Transverse colon (tissue), 4 donors: ENCODE measurements around the gene MPP4. TPM values are rescaled to one million over a fixed set of nuclear protein-coding genes. Genes with fewer than 3 reads are reported as not detected.

ENCODE experiments used
- DNase-seq: peaks from one replicate; pipeline ENCODE4 v3.0.0-alpha.2; 2019
- H3K27ac ChIP-seq, 4 donors: fragments of 200-600 bp; sonication (generic); 2 replicates each; pipeline ENCODE4 v1.5.1; 2016 to 2018; ENCODE audit warnings: inconsistent platforms in 4 of 4
- H3K27me3 ChIP-seq: fragments of 200-600 bp; sonication (generic); 2 replicates; pipeline ENCODE4 v1.5.1; 2017; ENCODE audit warnings: inconsistent platforms
- H3K36me3 ChIP-seq, 4 donors: fragments of 200-600 bp; sonication (generic); 2 replicates each; pipeline ENCODE4 v1.5.1; 2017 to 2019; ENCODE audit warnings: inconsistent platforms in 4 of 4
- H3K4me1 ChIP-seq, 4 donors: fragments of 200-600 bp; sonication (generic); 2 replicates each; pipeline ENCODE4 v1.5.1; 2017 to 2020; ENCODE audit warnings: inconsistent platforms in 4 of 4
- H3K4me3 ChIP-seq, 4 donors: fragments of 200-600 bp; sonication (generic); 1 replicate in 1 of 4; 2 replicates in 3 of 4; pipeline versions ENCODE4 v1.5.1 to v1.6.1; 2017 to 2019; ENCODE audit warnings: inconsistent platforms in 4 of 4
- H3K9me3 ChIP-seq, 2 donors: fragments of 200-600 bp; sonication (generic); 2 replicates each; pipeline ENCODE4 v1.5.1; 2017 to 2019; ENCODE audit warnings: inconsistent platforms in 2 of 2
- CTCF ChIP-seq, 5 experiments: fragments of 200-600 bp in 3 of 5; fragments of 450-650 bp in 2 of 5; sonication (generic) in 3 of 5; IDR thresholded peaks; 1 replicate in 2 of 5; 2 replicates in 3 of 5; pipeline ENCODE4 v1.5.1; 2016 to 2017; ENCODE audit warnings: antibody characterized with exemption in 5 of 5, inconsistent platforms in 3 of 5, mild to moderate bottlenecking in 2 of 5, moderate library complexity in 1 of 5
- EP300 ChIP-seq: sonication (generic); formaldehyde crosslinking; IDR thresholded peaks from one replicate; pipeline ENCODE4 v1.6.1; 2017; ENCODE audit warnings: antibody characterized with exemption, low read depth
- POLR2A ChIP-seq: fragments of 450-650 bp; IDR thresholded peaks from one replicate; pipeline ENCODE4 v1.6.1; 2016; ENCODE audit warnings: antibody characterized with exemption, mild to moderate bottlenecking, moderate library complexity
- POLR2AphosphoS5 ChIP-seq, 3 donors: sonication (generic); formaldehyde crosslinking; IDR thresholded peaks; one replicate each; pipeline ENCODE4 v1.6.1; 2016; ENCODE audit warnings: antibody characterized with exemption in 3 of 3
- WGBS, 2 donors: methylation state at CpG; one replicate each; pipeline ENCODE4 v1.1.5; 2018; ENCODE audit warnings: low coverage in 1 of 2; 5-methylcytosine and 5-hydroxymethylcytosine counted together
- in situ Hi-C, 4 donors: fragments of 200-750 bp; cut with MboI; loops; one replicate each; pipeline versions ENCODE4 v1.15.0 to v1.15.1; 2017; ENCODE audit warnings: low sequenced_read_pairs in 3 of 4, low pct_ligation_motif_present in 1 of 4, low pct_unique_long_range_greater_than_20kb in 1 of 4
- intact Hi-C: fragments of 100-400 bp; cut with DNase I; formaldehyde crosslinking; loops from one replicate; pipeline ENCODE4 v1.15.1; 2023; ENCODE audit warnings: low total_unique reads
- total RNA-seq, 4 donors: library from RNA; depleted of rRNA; stranded (reverse); fragments of >200 nt; gene quantifications; one replicate each; pipeline ENCODE4 v1.1.0, GENCODE V29; 2016

The MPP4 gene
- total RNA-seq, 4 donors from 2014 or later: not detected

- Histone ChIP-seq H3K4me3 (no peak overlapping the region), H3K36me3 (peaks cover 0 to 6% (median 0%) of the 10 kb centered on the region in 4 donors), H3K4me1 (no peaks in the 10 kb centered on the region), H3K27ac (no peak overlapping the region), H3K9me3 (no peaks in the 10 kb centered on the region), H3K27me3 (no peaks in the 10 kb centered on the region)
- TF ChIP-seq POLR2A (no peak), EP300 (no peak), CTCF (IDR thresholded peaks at IDR 0.05) (no peak), POLR2AphosphoS5 (IDR thresholded peaks at IDR 0.05) (no peak)
- 85% methylated on average over 2 of the region's 2 CpGs; no CpG with 5 or more reads in 1 of the 2 donors for WGBS, 2 donors
- in situ Hi-C loops: no loop called here
- DNase-seq: no peak
- intact Hi-C loops: no loop called here
These were observed 69.9 kb downstream of the MPP4 start for GRCh38 chr2:201628545-201628944.

- intact Hi-C loops: no loop called here
- Histone ChIP-seq H3K27me3 (no peaks in the 10 kb centered on the region), H3K4me3 (no peak overlapping the region), H3K36me3 (no peaks in the 10 kb centered on the region), H3K9me3 (no peaks in the 10 kb centered on the region), H3K4me1 (no peaks in the 10 kb centered on the region), H3K27ac (no peak overlapping the region)
- in situ Hi-C loops: no loop called here
- DNase-seq: no peak
- 79 to 84% methylated on average over 5 of the region's 5 CpGs for WGBS, 2 donors
- TF ChIP-seq CTCF (IDR thresholded peaks at IDR 0.05) (no peak), EP300 (no peak), POLR2A (no peak), POLR2AphosphoS5 (IDR thresholded peaks at IDR 0.05) (no peak)
These were observed 76.0 kb downstream of the MPP4 start for GRCh38 chr2:201622306-201622970.

GRCh38 chr2:201621293-201621999, 77.0 kb downstream of the MPP4 start:
- no peak for DNase-seq
- Histone ChIP-seq H3K4me3 (no peak overlapping the region), H3K27me3 (no peaks in the 10 kb centered on the region), H3K4me1 (no peaks in the 10 kb centered on the region), H3K36me3 (no peaks in the 10 kb centered on the region), H3K9me3 (no peaks in the 10 kb centered on the region), H3K27ac (no peak overlapping the region)
- intact Hi-C loops: no loop called here
- TF ChIP-seq POLR2AphosphoS5 (IDR thresholded peaks at IDR 0.05) (no peak), EP300 (no peak), POLR2A (no peak), CTCF (IDR thresholded peaks at IDR 0.05) (no peak)
- in situ Hi-C loops: no loop called here
- 71 to 92% methylated on average over 2 to 4 of the region's 4 CpGs for WGBS, 2 donors

GRCh38 chr2:201618744-201619662, 79.4 kb downstream of the MPP4 start:
- no peaks in the 10 kb centered on the region for H3K27me3 ChIP-seq
- no peaks in the 10 kb centered on the region for H3K9me3 ChIP-seq
- TF ChIP-seq CTCF (IDR thresholded peaks at IDR 0.05) (peak in 1 of 5 experiments; percentile 18), EP300 (no peak)
- intact Hi-C loops: loop anchor here (1.0 kb wide), 1 partner anchor 50 kb away; no protein-coding TSS in a partner anchor
- in situ Hi-C loops: no loop called here
- H3K27ac ChIP-seq: no peak overlapping the region
- H3K4me3 ChIP-seq: no peak overlapping the region
- 51 to 78% methylated on average over 9 to 39 of the region's 39 CpGs for WGBS, 2 donors
- peak; percentile 30 for DNase-seq
- H3K36me3 ChIP-seq: no peaks in the 10 kb centered on the region
- H3K4me1 ChIP-seq: no peaks in the 10 kb centered on the region
